ENCODE data around the gene MYH9.
A peak's percentile ranks its signal among the peaks of the same experiment; 100 is the strongest.
"Not testable (repeated sequence)": the region's sequence is repeated elsewhere in the genome, so short reads cannot be mapped to it uniquely, and the experiment has no call there.

Gene MYH9

DNA sequence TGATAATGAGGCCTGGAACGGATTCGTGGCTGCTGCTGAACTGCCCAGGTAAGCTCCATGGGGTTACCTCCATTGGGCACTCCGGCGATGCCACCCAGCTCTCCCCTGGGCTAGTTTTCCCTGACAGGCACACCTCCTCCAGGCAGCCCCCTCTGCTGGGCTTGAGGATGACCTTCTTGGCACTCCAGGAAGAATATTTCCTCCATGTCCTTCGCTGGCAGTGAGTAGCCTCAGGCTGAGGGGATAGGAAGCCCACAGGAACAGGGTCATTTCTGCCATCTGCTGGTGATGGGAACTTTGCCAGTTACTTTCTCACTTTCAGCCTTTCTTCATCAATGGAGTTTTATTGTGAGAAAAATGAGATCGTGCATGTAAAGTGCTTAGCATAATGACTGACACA lies 126.1 kb downstream of the MYH9 start:
- not testable (repeated sequence) for DNase-seq

- DNase-seq: no peak
Measured at GRCh38 chr22:36259615-36260300, 128.0 kb downstream of the MYH9 start.

DNA sequence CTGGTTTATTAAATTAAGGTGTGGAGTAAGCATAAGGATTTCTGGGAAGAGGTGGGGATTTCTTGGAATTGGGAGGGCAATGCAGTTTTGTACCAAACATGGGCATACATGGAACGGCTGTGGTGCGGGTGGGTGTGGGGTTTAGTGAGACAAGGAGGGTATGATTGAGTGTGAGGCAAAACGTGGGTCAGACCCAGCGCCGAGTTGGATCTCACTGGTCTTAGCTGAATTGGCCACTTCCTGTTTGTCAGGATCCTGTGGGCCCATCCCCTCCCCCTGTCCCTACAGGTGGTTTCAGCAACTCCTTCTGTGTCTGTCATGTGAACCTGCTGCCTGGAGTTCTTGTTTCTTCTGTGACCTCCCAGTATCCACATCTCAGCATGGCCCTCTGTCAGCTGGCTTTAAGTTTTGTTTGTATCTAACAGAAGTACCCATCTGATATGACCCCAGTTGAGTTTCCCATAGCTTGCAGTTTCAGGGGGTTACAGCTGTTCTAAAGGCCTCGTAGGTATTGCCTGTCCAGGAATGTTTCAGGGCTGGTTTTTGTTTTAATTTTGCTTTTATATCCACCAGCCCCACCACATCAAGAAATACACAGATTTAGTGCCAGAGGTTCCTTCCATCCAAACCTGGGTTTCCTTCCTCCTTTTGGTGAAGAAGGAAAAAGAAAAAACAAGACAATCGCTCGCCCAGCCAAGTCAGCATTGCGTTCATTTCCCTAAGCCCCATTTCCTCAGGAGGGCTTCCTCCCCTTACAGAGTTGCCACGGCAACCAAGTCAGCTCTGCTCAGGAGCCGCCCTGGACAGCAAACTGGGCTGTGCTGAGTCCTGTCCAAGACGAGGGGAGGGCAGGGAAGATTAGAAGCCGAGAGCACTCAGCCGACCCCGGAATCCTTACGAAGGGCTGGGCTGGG lies 128.8 kb downstream of the MYH9 start:
- peak; percentile 59 for DNase-seq

- no peak for DNase-seq
Measured at GRCh38 chr22:36257948-36258670, 129.7 kb downstream of the MYH9 start.

DNA sequence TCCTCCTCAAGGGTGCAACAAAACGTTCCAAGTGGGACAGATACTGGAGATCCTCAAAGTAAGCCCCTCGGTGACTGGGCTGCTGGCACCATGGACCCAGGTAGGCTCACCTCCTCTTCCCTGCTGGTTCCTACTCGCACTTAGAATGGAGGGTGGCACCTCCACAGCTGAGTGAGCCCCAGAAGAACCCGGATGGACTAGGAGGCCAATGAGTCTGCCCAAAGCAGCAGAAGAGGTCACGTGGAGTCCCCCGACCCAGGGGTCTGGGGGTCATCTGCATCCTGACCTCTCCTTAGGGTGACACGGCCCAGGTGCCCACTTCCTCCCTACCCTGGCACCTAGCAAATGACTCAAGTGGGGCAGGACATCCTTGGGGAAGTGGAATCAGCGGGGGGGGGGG lies 130.5 kb downstream of the MYH9 start:
- DNase-seq: no peak

DNA sequence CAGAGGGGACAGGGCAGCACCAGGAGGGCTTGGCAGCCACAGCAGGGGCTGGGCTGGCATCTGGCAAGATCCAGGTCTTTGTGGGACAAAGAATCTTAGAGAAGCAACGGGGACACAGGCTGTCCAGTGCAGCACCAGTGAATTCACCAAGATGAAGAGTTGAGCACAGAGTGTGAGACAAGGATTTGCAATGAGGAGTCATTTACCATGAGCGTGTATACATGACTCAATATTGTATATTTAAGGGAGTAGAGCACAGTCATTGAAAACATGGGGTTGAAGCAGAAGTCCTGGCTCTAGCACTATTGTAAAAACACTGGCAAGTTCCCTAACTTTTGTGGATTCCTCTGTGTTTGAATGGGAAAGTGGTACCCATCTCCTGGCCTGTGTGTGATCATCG lies 131.3 kb downstream of the MYH9 start:
- no peak for DNase-seq

DNA sequence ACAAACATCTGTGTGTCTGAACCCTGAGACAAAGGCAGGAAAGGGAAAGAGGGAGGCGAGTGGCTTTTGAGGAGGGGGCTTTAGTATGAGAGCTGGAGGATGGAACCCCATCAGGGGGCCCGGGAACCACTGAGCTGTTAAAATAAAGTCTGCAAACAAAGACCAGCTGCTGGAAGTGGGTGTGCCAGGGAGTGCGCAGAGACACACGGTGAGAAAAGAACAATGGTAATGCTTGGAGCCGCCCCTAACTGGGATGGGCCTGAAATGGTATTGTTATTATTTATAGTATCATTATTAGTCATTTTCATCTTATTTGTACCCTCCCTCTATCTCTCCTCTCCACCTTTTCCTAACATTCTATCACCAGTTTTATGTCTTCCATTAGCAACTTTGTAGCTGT lies 132.2 kb downstream of the MYH9 start:
- DNase-seq: not testable (repeated sequence)

DNA sequence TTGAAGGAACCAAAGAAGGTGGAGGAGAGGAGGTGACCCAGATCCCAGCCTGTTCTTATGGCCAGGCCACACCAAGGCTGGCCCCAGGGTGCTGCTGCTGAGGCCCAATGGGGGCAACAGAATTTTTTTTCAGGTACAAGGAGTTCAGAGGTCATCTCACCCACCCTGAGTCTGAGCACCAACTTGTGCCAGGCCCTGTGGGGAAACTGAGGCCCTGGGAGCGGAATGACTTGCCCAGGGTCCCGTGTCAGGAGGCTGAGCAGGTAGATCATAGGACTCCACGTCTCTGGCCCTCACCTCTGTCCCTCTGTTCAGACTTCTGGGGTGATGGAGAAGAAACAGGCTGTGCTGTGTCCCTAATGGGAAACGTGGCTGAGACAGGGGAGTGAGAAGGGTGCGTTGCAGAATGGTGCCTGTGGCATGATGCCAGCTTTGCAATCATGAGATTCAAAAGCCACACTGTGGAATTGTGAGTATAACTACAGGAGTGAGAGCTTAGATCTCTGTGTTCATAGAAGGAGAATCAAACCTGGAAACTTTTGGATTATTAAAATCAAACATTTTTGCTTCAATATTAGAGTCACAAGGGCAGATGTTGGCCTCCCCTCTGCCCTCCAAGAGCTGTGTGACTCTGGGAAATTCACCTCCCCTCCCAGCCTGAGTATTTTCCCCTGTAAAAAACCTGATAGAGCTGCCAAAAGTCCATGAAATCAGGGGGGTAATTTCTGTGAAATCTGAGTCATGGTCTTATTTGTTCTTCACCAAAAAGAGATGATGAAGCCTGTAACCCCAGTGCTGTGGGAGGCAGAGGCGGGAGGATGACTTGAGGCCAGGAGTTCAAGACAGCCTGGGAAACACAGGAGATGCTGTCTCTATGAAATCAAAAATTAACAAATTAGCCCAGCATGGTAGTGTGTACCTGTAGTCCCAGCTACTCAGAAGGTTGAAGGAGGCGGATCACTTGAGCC lies 134.0 kb downstream of the MYH9 start:
- DNase-seq: no peak

DNA sequence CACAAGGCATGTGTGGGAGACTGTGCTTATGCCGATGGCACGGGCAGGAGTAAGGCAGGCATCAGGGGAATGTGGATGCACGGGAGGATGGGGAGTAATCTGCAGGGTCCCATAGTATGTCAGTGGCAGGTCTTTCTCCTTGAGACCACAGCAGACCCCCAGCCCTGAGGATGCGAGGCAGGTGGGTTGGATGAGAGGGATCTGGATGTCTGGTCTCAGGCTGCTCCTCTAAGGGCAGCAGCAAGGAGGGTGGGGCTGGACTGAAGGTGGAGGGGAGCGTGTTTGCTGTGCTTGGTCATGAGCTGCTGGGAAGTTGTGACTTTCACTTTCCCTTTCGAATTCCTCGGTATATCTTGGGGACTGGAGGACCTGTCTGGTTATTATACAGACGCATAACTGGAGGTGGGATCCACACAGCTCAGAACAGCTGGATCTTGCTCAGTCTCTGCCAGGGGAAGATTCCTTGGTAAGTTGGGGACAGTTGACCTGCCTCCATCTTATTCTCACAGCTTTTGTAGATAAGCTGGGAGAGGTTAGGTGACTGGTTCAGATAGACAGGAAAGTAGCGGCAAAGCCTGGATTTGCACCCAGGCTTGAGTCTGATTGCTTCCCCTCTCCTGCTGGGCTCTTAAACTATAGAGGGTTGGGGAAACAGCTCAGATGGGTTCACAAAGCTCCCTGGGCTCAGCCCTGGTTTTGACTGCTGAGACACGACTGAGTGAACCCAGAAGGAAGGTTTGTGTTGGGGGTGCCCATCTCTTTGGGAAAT lies 134.8 kb downstream of the MYH9 start, which contains the start of gene APOL1:
Gene APOL1, plus strand, starts transcription at position 380 of the 769 bp plus-strand sequence. CDS start 1,823 bp downstream, outside the sequence.
- DNase-seq: no peak

- not testable (repeated sequence) for DNase-seq
Measured at GRCh38 chr22:36251979-36252608, 135.7 kb downstream of the MYH9 start.

DNA sequence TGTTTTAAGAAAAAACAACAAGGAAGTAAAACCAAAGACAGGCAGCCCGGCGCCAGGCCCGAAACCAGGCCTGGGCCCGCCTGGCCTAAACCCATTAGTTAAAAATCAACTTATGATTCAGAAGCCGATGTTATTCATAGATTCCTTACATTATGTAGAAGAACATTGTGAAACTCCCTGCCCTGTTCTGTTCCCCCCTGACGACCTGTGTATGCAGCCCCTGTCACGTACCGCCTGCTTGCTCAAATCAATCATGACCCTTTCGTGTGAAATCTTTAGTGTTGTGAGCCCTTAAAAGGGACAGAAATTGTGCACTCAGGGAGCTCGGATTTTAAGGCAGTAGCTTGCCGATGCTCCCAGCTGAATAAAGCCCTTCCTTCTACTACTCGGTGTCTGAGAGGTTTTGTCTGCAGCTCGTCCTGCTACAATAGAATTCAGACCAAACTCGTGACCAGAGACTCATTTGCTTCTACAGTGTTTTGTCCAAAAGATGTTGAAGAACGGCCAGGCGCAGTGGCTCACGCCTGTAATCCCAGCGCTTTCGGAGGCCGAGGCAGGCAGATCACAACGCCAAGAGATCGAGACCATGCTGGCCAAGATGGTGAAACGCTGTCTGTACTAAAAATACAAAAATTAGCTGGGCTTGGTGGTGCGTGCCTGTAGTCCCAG lies 137.3 kb downstream of the MYH9 start:
- not testable (repeated sequence) for DNase-seq

- no peak for DNase-seq
Measured at GRCh38 chr22:36249160-36249559, 138.6 kb downstream of the MYH9 start.

DNA sequence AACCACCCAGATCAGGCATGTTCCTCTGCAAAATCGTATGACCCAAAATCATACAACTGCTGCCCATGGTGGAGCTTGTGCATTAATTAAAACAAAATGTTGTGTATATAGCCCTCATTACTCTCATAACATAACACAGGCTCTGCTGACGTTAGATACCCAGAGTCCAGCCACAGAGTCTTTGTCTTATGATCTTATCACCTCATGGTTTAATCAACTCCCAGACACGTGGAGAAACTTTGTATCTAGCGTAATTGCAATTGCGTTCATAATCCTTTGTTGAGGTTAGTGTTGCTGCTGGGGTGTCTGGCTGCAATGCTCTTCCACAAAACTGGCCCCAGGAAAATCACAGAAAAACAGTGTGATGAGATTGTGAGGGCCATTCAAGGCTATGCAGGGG lies 139.8 kb downstream of the MYH9 start:
- DNase-seq: no peak

DNA sequence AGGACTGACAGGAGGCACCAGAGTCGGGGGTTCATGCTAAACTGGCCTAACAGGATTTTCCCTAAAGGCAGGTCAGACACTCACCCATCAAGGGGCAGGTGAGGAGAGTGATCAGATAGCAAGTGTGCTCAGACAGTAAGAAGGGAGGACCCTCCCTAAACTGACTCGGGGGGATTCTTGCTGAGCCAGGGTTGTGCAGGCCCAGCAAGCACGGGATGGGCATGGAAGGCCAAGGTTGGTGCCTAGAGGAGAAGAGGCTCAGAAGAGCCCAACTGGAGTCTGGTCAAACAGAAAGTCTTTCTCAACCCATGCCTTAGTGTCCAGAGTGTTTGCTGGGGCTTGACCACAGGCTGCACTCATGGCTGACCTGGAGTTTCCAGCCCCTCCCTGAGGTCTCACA lies 141.0 kb downstream of the MYH9 start:
- no peak for DNase-seq

GRCh38 chr22:36245805-36246356 lies 141.9 kb downstream of the MYH9 start:
- DNase-seq: no peak

GRCh38 chr22:36244522-36245391 lies 143.0 kb downstream of the MYH9 start:
- no peak for DNase-seq

- no peak for DNase-seq
Measured at GRCh38 chr22:36243986-36244385, 143.8 kb downstream of the MYH9 start.

GRCh38 chr22:36239401-36240171 lies 148.2 kb downstream of the MYH9 start, which contains the start of gene APOL2:
TSS of gene APOL2 (minus strand) at chr22:36239527. CDS start at chr22:36233162, 6,365 bp downstream.
- peak; percentile 79 for DNase-seq
